ENCODE data around the gene CDC73.

CDC73 gene

DNA sequence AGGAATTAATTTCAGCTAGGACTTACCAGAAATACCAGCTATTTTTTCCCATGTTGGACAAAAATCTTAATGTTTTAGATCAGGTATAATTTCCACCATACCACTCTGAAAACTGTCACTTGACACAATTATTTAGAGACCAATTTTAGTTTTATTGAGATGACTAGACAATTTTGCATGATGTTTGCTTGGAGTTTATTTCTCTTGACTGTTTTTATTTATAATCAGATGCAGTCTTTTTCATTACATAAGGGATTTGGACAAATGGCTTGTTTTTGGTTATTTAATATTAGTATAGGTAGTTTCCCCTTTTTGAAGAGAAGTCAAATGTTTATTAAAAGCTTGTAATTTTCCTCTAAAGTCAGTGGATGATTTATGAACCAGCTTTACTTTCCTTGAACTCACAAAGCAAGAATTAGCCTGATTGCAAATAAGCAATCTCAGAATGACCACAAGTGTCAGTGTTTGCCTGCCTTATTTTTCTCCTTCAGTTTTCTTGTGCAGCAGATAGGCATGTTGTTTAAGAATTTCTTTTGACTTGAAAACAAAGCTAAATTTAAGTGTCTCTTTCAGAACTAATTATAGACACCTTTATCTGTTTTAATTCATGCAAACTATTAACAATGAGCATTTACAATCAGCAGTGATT is 68.4 kb downstream of the CDC73 start:
- in situ Hi-C loops (cut with MboI; ENCODE audit: low pct_unique_long_range_greater_than_20kb, low sequenced_read_pairs, unreplicated experiment) = no loop called here
- TF ChIP-seq CTCF (IDR thresholded peaks at IDR 0.05; ENCODE audit: extremely low read depth, insufficient read depth, missing control alignments) = no peak
- DNase-seq (ENCODE audit: low spot score) = no peak

- no peak for TF ChIP-seq CTCF (IDR thresholded peaks at IDR 0.05; ENCODE audit: extremely low read depth, insufficient read depth, missing control alignments)
- no peak for DNase-seq (ENCODE audit: low spot score)
- in situ Hi-C loops (cut with MboI; ENCODE audit: low pct_unique_long_range_greater_than_20kb, low sequenced_read_pairs, unreplicated experiment) = no loop called here
Observed at GRCh38 chr1:193192586-193192985, 70.8 kb downstream of the CDC73 start.

DNA sequence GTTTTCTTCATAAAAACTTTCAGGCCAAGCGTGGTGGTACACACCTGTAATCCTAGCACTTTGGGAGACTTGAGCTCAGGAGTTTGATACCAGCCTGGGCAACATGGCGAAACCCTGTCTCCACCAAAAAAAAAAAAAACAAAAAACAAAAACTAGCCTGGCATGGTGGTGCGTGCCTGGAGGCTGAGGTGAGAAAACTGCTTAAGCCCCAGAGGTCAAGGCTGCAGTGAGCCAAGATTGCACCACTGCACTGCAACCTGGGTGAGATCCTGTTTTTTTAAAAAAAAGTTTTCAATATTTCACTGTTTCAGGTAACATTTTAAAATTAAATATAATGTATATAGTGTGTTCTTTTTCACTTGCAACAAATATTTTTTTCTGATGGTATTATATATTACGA is 78.1 kb downstream of the CDC73 start:
- no peak for TF ChIP-seq CTCF (IDR thresholded peaks at IDR 0.05; ENCODE audit: extremely low read depth, insufficient read depth, missing control alignments)
- DNase-seq (ENCODE audit: low spot score) = no peak
- in situ Hi-C loops (cut with MboI; ENCODE audit: low pct_unique_long_range_greater_than_20kb, low sequenced_read_pairs, unreplicated experiment) = no loop called here

- TF ChIP-seq CTCF (IDR thresholded peaks at IDR 0.05; ENCODE audit: extremely low read depth, insufficient read depth, missing control alignments) = no peak
- in situ Hi-C loops (cut with MboI; ENCODE audit: low pct_unique_long_range_greater_than_20kb, low sequenced_read_pairs, unreplicated experiment) = no loop called here
- no peak for DNase-seq (ENCODE audit: low spot score)
Observed at GRCh38 chr1:193201021-193201420, 79.2 kb downstream of the CDC73 start.

DNA sequence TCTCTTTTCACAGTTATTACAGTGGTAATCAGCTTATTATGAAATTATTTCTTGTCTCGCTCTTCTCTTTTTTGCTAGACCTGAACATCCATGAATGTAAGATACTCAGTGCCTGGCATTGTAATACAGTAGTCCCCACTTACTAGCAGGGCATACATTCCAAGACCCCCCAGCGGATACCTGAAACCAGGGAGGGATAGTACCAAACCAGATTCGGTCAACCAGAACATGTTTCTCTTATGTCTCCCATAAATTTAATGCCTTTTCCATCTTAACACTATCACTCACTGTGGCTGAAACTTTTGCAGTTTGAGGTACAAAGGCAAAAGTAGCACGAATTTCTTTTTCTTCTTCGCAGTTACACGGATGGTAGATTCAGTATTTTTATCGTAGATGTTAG is 89.2 kb downstream of the CDC73 start:
- TF ChIP-seq CTCF (IDR thresholded peaks at IDR 0.05; ENCODE audit: extremely low read depth, insufficient read depth, missing control alignments) = no peak
- in situ Hi-C loops (cut with MboI; ENCODE audit: low pct_unique_long_range_greater_than_20kb, low sequenced_read_pairs, unreplicated experiment) = no loop called here
- DNase-seq (ENCODE audit: low spot score) = no peak

- DNase-seq (ENCODE audit: low spot score) = no peak
- TF ChIP-seq CTCF (IDR thresholded peaks at IDR 0.05; ENCODE audit: extremely low read depth, insufficient read depth, missing control alignments) = no peak
- in situ Hi-C loops (cut with MboI; ENCODE audit: low pct_unique_long_range_greater_than_20kb, low sequenced_read_pairs, unreplicated experiment) = no loop called here
Observed at GRCh38 chr1:193211539-193211938, 89.7 kb downstream of the CDC73 start.
